GM23338 (cell line): ENCODE measurements around the gene STX16. TPM values are rescaled to one million over a fixed set of nuclear protein-coding genes. Genes with fewer than 3 reads are reported as not detected.

Experiments
- ATAC-seq: fragments of 200-7000 bp; cut with Tn5 transposase; 3 replicates; pipeline ENCODE4 v1.9.1; 2020
- DNase-seq: peaks from one replicate; pipeline ENCODE4 v3.0.0-alpha.2; 2015; ENCODE audit warnings: low spot score
- H2AFZ ChIP-seq: fragments of 200-600 bp; sonication (generic); 2 replicates; pipeline ENCODE4 v1.8.0; 2016; ENCODE audit warnings: antibody characterized with exemption, mild to moderate bottlenecking, moderate library complexity
- H3F3A ChIP-seq: fragments of 200-600 bp; sonication (generic); replicated peaks from 2 replicates; pipeline ENCODE4 v1.8.0; 2017; ENCODE audit warnings: antibody characterized with exemption, mixed run types, low read depth
- H3K27ac ChIP-seq: fragments of 200-600 bp; sonication (generic); 2 replicates; pipeline ENCODE4 v1.6.1; 2016; ENCODE audit warnings: low read depth
- H3K27me3 ChIP-seq: fragments of 200-600 bp; sonication (generic); 2 replicates; pipeline ENCODE4 v1.8.0; 2016; ENCODE audit warnings: mild to moderate bottlenecking, mixed run types, moderate library complexity; ENCODE audit not compliant: insufficient read depth
- H3K36me3 ChIP-seq: fragments of 200-600 bp; sonication (generic); 2 replicates; pipeline ENCODE4 v1.8.0; 2016; ENCODE audit warnings: mild to moderate bottlenecking; ENCODE audit not compliant: insufficient read depth
- H3K4me1 ChIP-seq: fragments of 200-600 bp; sonication (generic); 2 replicates; pipeline ENCODE4 v1.8.0; 2016; ENCODE audit warnings: mild to moderate bottlenecking, moderate library complexity; ENCODE audit not compliant: insufficient read depth
- H3K4me2 ChIP-seq: fragments of 200-600 bp; sonication (generic); 2 replicates; pipeline ENCODE4 v1.7.1; 2017; ENCODE audit warnings: mixed run types
- H3K4me3 ChIP-seq: fragments of 200-600 bp; sonication (generic); 2 replicates; pipeline ENCODE4 v1.6.1; 2016; ENCODE audit warnings: mixed run types
- H3K79me2 ChIP-seq: fragments of 200-600 bp; sonication (generic); replicated peaks from 2 replicates; pipeline ENCODE4 v1.8.0; 2017; ENCODE audit warnings: mild to moderate bottlenecking; ENCODE audit not compliant: insufficient read depth
- H3K9me2 ChIP-seq: fragments of 200-600 bp; sonication (generic); 2 replicates; pipeline ENCODE4 v1.8.0; 2017; ENCODE audit not compliant: insufficient read depth
- H4K20me1 ChIP-seq: fragments of 200-600 bp; sonication (generic); replicated peaks from 2 replicates; pipeline ENCODE4 v1.8.0; 2017; ENCODE audit warnings: mild to moderate bottlenecking; ENCODE audit not compliant: insufficient read depth
- H3K27ac Mint-ChIP-seq: 2 replicates; pipeline ENCODE4 v1.8.0; 2020; ENCODE audit warnings: inconsistent platforms, mild to moderate bottlenecking, moderate library complexity, mixed read lengths
- H3K27me3 Mint-ChIP-seq: 3 replicates; pipeline ENCODE4 v1.8.0; 2022; ENCODE audit warnings: low read depth, mild to moderate bottlenecking, moderate library complexity, mixed read lengths, inconsistent platforms; ENCODE audit not compliant: insufficient read depth, poor library complexity
- H3K36me3 Mint-ChIP-seq: 3 replicates; pipeline ENCODE4 v1.8.0; 2021; ENCODE audit warnings: low read depth, mild to moderate bottlenecking, inconsistent platforms, moderate library complexity, mixed read lengths
- H3K4me1 Mint-ChIP-seq: 3 replicates; pipeline ENCODE4 v1.8.0; 2020; ENCODE audit warnings: mild to moderate bottlenecking, inconsistent platforms, mixed read lengths
- H3K4me3 Mint-ChIP-seq: 3 replicates; pipeline ENCODE4 v1.8.0; 2021; ENCODE audit warnings: moderate library complexity, mild to moderate bottlenecking, inconsistent platforms, mixed read lengths
- H3K9me3 Mint-ChIP-seq: 3 replicates; pipeline ENCODE4 v1.8.0; 2020; ENCODE audit warnings: moderate library complexity, mild to moderate bottlenecking, inconsistent platforms, mixed read lengths
- CREB1 ChIP-seq: fragments of 250-450 bp; sonication (Bioruptor Pico); IDR thresholded peaks from 2 replicates; pipeline ENCODE4 v1.5.0; 2020; ENCODE audit warnings: low read depth, mild to moderate bottlenecking, moderate library complexity
- CTCF ChIP-seq, 2 experiments: fragments of 200-600 bp in 1 of 2; sonication (generic) in 1 of 2; conservative IDR thresholded peaks; 2 replicates each; pipeline versions ENCODE4 v1.5.1 to v1.6.1; 2016 to 2017; ENCODE audit warnings: antibody characterized with exemption in 2 of 2, low read depth in 2 of 2, mild to moderate bottlenecking in 2 of 2, moderate library complexity in 1 of 2
- ETS1 ChIP-seq: IDR thresholded peaks from 2 replicates; pipeline ENCODE4 v1.6.1; 2016; ENCODE audit warnings: antibody characterized with exemption
- EZH2 ChIP-seq: fragments of 200-600 bp; sonication (generic); IDR thresholded peaks from one replicate; pipeline ENCODE4 v1.8.0; 2017; ENCODE audit warnings: antibody characterized with exemption, mild to moderate bottlenecking, low read depth; ENCODE audit not compliant: unreplicated experiment
- EZH2phosphoT487 ChIP-seq: fragments of 200-600 bp; sonication (generic); IDR thresholded peaks from one replicate; pipeline ENCODE4 v1.8.1; 2018; ENCODE audit warnings: antibody characterized with exemption; ENCODE audit not compliant: unreplicated experiment
- JUNB ChIP-seq: IDR thresholded peaks from one replicate; pipeline ENCODE4 v1.6.1; 2016; ENCODE audit warnings: antibody characterized with exemption; ENCODE audit not compliant: unreplicated experiment
- NANOG ChIP-seq: IDR thresholded peaks from 2 replicates; pipeline ENCODE4 v1.6.1; 2016; ENCODE audit warnings: antibody characterized with exemption, borderline replicate concordance
- POLR2AphosphoS5 ChIP-seq: IDR thresholded peaks from 2 replicates; pipeline ENCODE4 v1.6.1; 2016; ENCODE audit warnings: antibody characterized with exemption, low read depth
- REST ChIP-seq: IDR thresholded peaks from one replicate; pipeline ENCODE4 v1.6.1; 2018; ENCODE audit warnings: antibody characterized with exemption; ENCODE audit not compliant: unreplicated experiment
- STAT1 ChIP-seq: IDR thresholded peaks from one replicate; pipeline ENCODE4 v1.6.1; 2016; ENCODE audit warnings: antibody characterized with exemption; ENCODE audit not compliant: unreplicated experiment
- ZNF114 ChIP-seq: fragments of 250-450 bp; sonication (Bioruptor Pico); IDR thresholded peaks from 2 replicates; pipeline ENCODE4 v1.5.0; 2020; ENCODE audit warnings: mild to moderate bottlenecking, moderate library complexity
- ZNF331 ChIP-seq: fragments of 250-450 bp; sonication (Bioruptor Pico); IDR thresholded peaks from 2 replicates; pipeline ENCODE4 v1.5.0; 2020; ENCODE audit warnings: low read depth, mild to moderate bottlenecking, moderate library complexity
- ZNF462 ChIP-seq: fragments of 250-450 bp; sonication (Bioruptor Pico); IDR thresholded peaks from 2 replicates; pipeline ENCODE4 v1.5.0; 2020; ENCODE audit warnings: mild to moderate bottlenecking, moderate library complexity
- polyA plus RNA-seq: library from polyadenylated mRNA; unstranded; fragments of >200 nt; fragmentation: Nextera tagmentation; extraction: Ambion mirVana; gene quantifications from 2 replicates; pipeline ENCODE4 v1.2.1, GENCODE V29; 2016
- total RNA-seq: library from RNA; depleted of rRNA; stranded (reverse); fragments of >200 nt; shearing (Covaris generic); gene quantifications from 2 replicates; pipeline ENCODE4 v1.2.3, GENCODE V29; 2014

The STX16 gene
- total and polyA plus RNA-seq, 2 experiments from 2014 or later = 31.2 to 70.5 TPM

GRCh38 chr20:58677808-58678207 is 26.7 kb downstream of the STX16 start:
- Histone ChIP-seq H3K4me3 (no peak overlapping the region), H3K36me3 (peaks cover 16% of the 10 kb centered on the region), H3K79me2 (peaks cover 9% of the 10 kb centered on the region; the same call in 1 of the 2 replicates), H2AFZ (no peak overlapping the region), H3K4me2 (0 out of 2 replicates have a peak overlapping the region, but pooled peaks have one; percentile 13), H3K4me1 (peaks cover 7% of the 10 kb centered on the region; the same call in 1 of the 2 replicates), H3K27me3 (no peaks in the 10 kb centered on the region), H4K20me1 (no peaks in the 10 kb centered on the region), H3K27ac (no peak overlapping the region), H3K9me2 (no peaks in the 10 kb centered on the region), H3F3A (no peaks in the 10 kb centered on the region; the same call in 1 of the 2 replicates)
- ATAC-seq = peak; percentile 55
- Mint-ChIP-seq H3K27ac (0 out of 2 replicates have a peak overlapping the region, but pooled peaks have one; percentile 3), H3K27me3 (peaks cover 2% of the 10 kb centered on the region), H3K4me1 (peaks cover 48% of the 10 kb centered on the region), H3K36me3 (peaks cover 79% of the 10 kb centered on the region), H3K4me3 (no peak overlapping the region), H3K9me3 (no peaks in the 10 kb centered on the region)
- no peak for DNase-seq
- TF ChIP-seq ZNF114 (CRISPR knock-in tag) (no peak), STAT1 (no peak), CTCF (conservative IDR thresholded peaks at IDR 0.05; ENCODE audit: low read depth in 2 of 2) (no peak), EZH2phosphoT487 (no peak), POLR2AphosphoS5 (no peak), CREB1 (no peak), EZH2 (no peak), JUNB (no peak), REST (no peak), ETS1 (no peak), NANOG (no peak), ZNF462 (CRISPR knock-in tag) (no peak), ZNF331 (no peak)
